COLO668 (cell line): ENCODE results near the gene GPR21.

Experiments used
- DNase-seq: peaks from one replicate; lab custom pipeline; 2025; ENCODE audit not compliant: unreplicated experiment; lab: John Stamatoyannopoulos, UW

GPR21 gene

DNA sequence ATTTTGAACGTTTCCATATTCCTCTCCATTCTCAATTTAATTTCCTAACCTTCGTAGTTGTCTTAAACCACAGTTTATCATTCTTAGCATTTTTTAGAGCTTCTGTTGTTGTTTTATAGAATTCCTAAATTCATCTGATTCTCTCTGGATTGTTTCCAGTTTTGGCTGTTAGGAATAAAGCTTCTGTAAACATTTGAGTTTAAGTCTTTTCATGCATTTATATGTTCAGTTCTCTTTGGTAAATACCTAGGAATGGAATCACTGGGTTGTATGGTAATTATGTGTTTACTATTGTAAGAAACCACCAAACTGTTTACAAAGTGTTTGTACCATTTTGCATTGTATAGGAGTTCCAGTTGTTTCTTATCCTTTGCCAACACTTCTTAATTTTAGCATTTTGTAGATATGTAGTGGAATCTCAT lies 29.7 kb downstream of the GPR21 start:
- DNase-seq, result no peak

DNA sequence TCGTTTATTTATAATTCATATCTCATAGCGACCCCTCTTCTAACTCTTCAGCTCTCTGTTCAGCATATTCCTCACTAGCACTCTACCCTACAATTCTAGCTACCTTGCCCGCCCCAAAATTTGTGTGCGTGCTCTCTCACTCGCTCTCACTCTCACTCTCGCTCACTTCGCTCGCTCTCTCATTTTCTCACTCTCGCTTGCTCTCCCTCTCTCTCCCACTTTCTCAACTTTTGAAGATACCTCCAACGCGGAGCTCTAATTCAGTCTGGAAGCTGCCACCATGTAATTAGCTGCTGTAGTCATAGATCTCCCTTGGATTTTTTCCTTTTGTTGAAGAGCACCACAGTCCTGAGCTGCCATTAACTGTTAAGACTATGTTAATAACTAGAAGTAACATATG lies 30.4 kb downstream of the GPR21 start:
- no peak for DNase-seq

DNA sequence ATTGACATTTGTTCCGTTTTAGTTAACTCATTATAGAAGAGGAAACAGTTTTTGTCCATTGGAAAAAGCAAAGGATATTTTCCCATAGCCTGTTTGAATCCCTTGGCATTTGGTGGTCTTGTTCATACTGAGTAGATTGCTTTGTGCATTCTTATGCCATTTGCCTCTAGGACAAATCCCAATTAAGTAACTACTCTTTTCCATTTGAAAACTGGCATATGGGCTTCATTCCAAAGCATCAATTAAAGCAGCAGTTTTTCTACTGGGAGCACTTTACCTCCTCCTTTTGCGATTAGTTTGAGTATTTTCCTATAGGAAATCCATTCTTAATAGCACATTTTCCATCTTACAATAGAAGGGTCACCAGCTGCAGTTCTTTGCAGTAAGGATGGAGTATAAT lies 31.2 kb downstream of the GPR21 start:
- DNase-seq, result no peak

DNA sequence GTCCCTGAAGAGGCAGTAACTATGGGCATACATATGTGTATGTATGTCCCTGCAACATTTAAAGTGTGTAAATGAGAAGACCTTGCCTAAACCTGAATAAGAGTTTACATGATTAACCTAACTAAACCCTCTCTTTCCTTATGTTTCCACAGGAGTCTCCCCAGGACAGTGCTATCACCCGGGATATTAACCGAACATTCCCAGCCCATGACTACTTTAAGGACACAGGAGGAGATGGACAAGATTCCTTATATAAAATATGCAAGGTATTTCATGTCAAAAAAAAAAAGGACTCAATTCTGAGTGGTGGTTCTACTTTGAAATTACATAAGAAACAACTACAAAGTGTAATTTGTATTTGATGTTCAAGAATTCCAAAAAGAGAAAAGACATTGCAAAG lies 31.7 kb downstream of the GPR21 start:
- no peak for DNase-seq

DNA sequence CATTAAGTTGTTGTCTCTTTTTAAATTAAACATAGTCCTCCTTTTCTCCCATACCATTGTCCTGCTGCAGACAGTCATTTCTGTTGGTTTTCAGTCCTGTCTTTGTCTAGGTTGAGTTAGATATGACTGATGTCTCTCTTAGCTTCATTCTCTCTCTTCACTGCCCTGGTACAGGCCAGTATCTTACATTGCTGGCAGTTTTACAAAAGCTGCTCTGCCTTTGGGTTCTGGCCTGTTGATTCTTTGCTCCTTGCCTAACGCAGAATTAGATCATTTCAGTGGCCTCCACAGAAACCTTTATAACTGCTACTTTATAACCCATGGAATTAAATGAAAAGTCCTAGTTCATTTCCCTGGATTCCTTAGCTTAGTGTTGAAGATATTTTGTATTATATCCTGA lies 33.7 kb downstream of the GPR21 start:
- DNase-seq, result no peak

DNA sequence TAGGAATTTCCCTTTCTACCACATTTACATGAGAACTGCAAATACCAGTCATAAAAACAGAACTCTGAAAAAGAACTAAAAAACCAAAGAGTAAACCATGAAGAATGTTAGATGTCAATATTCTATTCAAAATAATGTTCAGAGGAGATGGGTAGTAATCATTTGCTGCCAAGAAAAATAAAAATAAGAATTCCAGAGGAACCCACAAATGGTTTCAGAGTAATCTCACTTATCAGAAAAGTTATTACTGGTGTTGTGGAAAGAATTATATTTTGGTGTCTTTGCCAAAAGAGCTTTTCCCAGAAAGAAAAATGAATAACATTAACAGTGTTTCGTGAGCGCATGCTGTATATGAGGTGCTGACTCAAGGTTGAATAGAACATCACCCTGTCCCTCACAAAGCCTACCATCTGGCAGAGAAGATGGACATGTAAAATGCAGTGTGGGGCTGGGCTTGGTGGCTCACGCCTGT lies 35.6 kb downstream of the GPR21 start:
- no peak for DNase-seq

DNA sequence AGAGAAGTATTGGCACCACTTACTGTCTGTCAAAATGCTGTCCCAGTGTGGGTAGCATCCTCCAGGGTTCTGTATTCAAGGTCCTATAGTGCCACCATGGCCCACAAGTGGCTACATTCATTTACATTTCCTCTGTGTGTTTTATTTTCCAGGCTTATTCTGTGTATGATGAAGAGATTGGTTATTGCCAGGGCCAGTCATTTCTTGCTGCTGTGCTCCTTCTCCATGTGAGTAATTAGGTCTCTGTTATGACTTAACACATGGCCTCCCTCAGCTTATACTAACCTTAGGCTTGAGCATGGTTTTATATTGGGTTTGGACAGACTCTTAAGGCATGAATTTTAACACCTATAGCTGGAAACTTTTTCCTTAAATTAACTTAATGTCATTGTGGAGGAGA lies 36.7 kb downstream of the GPR21 start:
- DNase-seq, result no peak

DNA sequence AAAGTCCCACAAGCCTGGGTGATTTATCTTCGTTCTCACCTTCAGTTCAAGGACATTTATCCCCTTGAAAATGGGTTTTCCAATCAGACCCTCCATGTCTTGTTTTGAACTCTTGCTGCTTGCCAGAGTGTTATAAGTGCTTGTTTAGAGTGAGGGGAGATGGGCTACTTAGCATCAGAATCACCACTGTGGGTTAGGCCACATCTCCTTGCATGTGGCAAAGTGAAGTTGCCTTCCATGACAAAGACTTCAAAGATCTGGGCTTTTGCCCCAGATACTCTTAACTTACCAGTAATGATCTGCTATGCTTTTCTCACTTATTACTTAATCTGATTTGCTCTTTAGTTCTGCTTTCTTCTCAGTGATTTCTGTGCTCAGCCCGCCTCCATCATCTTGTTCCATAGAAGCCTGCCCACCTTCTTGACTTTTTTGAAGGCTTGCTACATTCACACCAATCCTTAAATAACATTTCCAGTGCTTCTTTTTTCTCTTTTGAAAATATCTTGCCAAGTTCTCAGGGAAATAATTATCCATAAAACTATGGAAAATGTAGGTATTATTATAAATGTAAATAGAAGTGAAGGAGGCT lies 39.0 kb downstream of the GPR21 start:
- no peak for DNase-seq

DNA sequence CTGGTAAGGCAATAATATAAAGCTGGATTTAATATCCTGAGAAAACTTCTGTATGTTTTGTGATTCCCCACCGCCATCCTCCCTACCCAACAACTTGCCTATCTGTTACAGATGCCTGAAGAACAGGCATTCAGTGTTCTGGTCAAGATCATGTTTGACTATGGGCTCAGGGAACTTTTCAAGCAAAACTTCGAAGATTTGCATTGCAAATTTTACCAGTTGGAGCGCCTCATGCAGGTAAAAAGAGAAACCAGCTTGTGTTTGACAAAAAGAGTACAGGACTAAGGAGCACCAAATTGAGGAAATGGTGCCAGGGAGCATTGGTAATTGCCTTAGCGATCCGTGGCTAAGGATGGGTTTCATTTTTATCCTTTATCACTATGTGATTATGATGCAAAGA lies 40.0 kb downstream of the GPR21 start:
- DNase-seq, result no peak

DNA sequence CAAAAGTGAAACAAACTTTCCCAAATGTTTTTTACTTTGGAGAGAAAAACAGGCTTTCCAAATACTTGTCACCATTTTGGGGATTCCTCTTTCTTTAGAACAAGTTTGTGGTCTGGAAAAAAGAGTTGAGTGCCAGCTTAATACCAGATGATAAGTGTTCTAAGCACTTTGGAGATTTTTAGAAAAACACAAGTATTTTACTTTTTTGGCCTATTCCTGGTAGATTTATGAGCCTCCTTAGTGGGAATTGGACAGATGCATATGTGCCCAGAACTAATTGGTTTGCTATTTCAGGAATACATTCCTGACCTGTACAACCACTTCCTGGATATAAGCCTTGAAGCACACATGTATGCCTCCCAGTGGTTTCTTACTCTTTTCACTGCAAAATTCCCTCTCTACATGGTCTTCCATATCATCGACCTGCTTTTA lies 40.5 kb downstream of the GPR21 start:
- no peak for DNase-seq

DNA sequence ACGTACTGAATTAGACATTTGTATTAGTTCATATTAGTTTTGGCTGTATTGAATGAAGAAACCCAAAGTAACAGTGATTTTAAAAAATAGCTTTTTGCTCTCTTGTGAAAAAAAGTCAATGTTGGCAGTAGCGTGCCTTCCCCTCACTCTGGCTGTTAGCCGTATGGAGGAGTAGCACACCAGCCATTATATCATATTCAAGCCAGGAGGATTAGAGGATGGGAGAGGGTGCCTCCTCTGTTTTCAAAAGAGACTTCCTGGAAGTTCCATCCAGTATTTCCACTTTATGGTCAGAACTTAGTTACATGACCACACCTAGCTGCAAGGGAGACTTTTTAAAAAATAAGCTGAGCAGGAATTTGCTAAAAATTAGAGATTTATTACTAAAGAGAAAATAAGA lies 41.2 kb downstream of the GPR21 start:
- no peak for DNase-seq

DNA sequence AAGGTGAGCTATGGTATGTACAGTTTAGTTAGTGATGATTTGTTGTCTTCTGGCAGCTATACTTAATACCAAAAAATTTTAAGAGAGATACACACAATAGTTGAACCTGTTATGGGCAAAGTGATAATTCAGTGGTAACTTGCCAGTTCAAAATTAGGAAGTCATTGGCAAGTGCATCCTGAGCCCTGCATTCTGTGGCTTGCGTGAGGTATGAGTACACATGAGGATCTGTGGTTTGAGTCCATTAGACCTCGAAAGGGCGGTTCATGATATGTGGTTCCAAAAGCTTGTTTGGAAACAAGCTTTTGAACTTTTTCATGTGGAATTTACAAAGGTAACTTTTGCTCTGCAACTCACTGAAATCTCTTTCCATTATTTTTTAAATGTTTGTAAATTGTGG lies 47.0 kb downstream of the GPR21 start:
- no peak for DNase-seq

DNA sequence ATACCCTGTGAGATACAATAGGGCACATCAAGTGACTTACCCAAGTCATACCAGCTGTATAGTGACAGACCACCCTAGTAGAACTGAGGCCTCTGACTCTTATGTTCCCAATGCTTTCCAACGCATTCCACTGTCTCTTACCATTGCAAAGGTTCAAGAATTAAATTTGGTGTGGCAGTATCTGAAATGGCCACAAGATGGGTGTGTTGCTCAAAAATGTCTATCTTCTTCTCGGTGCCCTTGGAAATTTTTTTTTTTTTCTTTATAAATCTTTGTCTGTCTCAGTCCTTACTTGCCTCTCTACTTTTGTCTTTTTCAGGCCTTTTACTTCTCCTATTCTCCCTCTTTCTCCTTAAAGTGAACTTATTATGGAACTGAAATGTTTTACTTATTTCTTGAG lies 48.4 kb downstream of the GPR21 start:
- DNase-seq, result no peak

DNA sequence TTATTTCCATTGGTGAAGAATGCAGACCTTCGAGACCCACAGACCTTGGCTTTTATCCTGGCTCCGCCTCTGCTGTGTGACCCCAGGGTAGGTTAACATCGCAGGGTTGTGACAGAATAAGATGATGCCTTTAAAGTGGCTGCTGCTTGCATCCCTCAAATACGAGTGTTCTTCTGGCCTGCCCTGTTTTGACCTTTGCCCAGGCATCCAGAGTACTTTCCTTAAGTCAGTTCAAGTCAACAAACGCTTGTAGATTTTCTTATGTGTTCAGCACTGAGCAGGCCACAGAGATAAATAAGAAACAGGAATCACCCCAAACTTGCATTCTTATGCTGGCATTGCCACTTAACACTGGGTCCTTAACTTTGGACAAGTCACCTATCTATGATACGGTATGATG lies 50.2 kb downstream of the GPR21 start:
- DNase-seq, result no peak

DNA sequence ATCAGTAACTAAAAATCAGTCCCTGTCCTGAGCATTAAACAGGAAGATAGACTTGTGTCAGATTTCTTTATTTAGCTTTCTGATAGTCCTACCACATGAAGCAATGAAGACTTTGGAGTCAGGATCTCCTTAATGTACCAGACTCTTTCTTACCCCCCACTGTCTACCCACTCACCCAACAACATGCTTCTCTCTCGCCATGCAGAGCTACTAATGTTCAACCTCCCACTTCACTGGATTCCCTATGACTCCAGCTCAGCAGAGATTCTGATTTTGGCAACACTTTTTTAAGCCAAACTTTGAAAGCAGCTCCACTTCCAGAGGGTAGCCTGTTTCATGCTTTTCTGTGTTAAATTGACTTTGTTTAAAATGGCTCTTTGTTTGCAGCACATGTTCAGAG lies 50.8 kb downstream of the GPR21 start:
- DNase-seq, result no peak
